NAMALWA (cell line): ENCODE data around the gene INPP4A.
A peak's percentile ranks its signal among the peaks of the same experiment; 100 is the strongest.

Experiments used
- DNase-seq: peaks from one replicate; pipeline ENCODE4 v3.0.0-alpha.2; 2015; ENCODE audit warnings: low spot score

The INPP4A gene

GRCh38 chr2:98436734-98437133, 7.9 kb upstream of the INPP4A start:
- no peak for DNase-seq

- DNase-seq = no peak
These were observed 6.2 kb upstream of the INPP4A start for GRCh38 chr2:98438190-98439133.

- DNase-seq = no peak
These were observed 2.8 kb upstream of the INPP4A start for GRCh38 chr2:98441706-98442450.

- DNase-seq = no peak
These were observed 2.2 kb upstream of the INPP4A start for GRCh38 chr2:98442488-98442887.

- DNase-seq = peak; percentile 43
These were observed 572 bp downstream of the INPP4A start for GRCh38 chr2:98445177-98445682.

- DNase-seq = peak; percentile 39
These were observed 1.3 kb downstream of the INPP4A start for GRCh38 chr2:98445683-98446581.

GRCh38 chr2:98446850-98447249, 2.2 kb downstream of the INPP4A start:
- no peak for DNase-seq

GRCh38 chr2:98448441-98449145, 3.9 kb downstream of the INPP4A start:
- no peak for DNase-seq

GRCh38 chr2:98452396-98453027, 7.9 kb downstream of the INPP4A start:
- no peak for DNase-seq

- no peak for DNase-seq
These were observed 8.4 kb downstream of the INPP4A start for GRCh38 chr2:98453083-98453482.

GRCh38 chr2:98453531-98453930, 8.9 kb downstream of the INPP4A start:
- DNase-seq = no peak

- no peak for DNase-seq
These were observed 9.4 kb downstream of the INPP4A start for GRCh38 chr2:98454073-98454472.

GRCh38 chr2:98454500-98455235, 10.0 kb downstream of the INPP4A start:
- peak; percentile 36 for DNase-seq

- DNase-seq = peak; percentile 80
These were observed 10.9 kb downstream of the INPP4A start for GRCh38 chr2:98455494-98455976.

GRCh38 chr2:98457045-98457696, 12.5 kb downstream of the INPP4A start:
- DNase-seq = no peak

GRCh38 chr2:98458207-98458606, 13.5 kb downstream of the INPP4A start:
- DNase-seq = no peak

- DNase-seq = no peak
These were observed 14.2 kb downstream of the INPP4A start for GRCh38 chr2:98458667-98459380.

- no peak for DNase-seq
These were observed 15.0 kb downstream of the INPP4A start for GRCh38 chr2:98459496-98460175.
